AG04449 (cell line): ENCODE results near the gene ACAT2.
A peak's percentile ranks its signal among the peaks of the same experiment; 100 is the strongest.

ENCODE experiments used
- CTCF ChIA-PET: fragments of 350-600 bp; formaldehyde crosslinking; extraction: SDS; loops from one replicate; lab custom pipeline; 2021; ENCODE audit warnings: antibody characterized with exemption; lab: Yijun Ruan, JAX
- POLR2A ChIA-PET: fragments of 400-600, 350-600 bp; formaldehyde crosslinking; extraction: SDS; loops from one replicate; lab custom pipeline; 2020; ENCODE audit warnings: antibody characterized with exemption, inconsistent platforms; lab: Yijun Ruan, JAX
- DNase-seq: peaks from one replicate; pipeline ENCODE4 v3.0.0-alpha.2; 2010; ENCODE audit warnings: low read depth, low spot score
- H3K4me3 ChIP-seq: 2 replicates; pipeline ENCODE4 v1.5.1; 2011; ENCODE audit warnings: low read depth, mild to moderate bottlenecking, control low read depth, low read length
- CTCF ChIP-seq: IDR thresholded peaks from one replicate; pipeline ENCODE4 v1.5.1; 2011; ENCODE audit warnings: mild to moderate bottlenecking, moderate library complexity, low read length, control low read depth, inconsistent platforms; ENCODE audit not compliant: insufficient read depth; ENCODE audit errors: missing control alignments

ACAT2 gene

GRCh38 chr6:159760602-159761057 is 1.2 kb upstream of the ACAT2 start:
- ChIA-PET POLR2A (interaction anchor here (0.6 to 2.3 kb wide), 5 partner anchors 12 to 80 kb away, joined by 3 to 15 read pairs (median 3); partner anchors contain the start of genes TCP1 and WTAP), CTCF (interaction anchor here (1.2 to 2.7 kb wide), 2 partner anchors 14 to 69 kb away, joined by 3 to 19 read pairs; no protein-coding TSS in a partner anchor)
- H3K4me3 ChIP-seq: peak overlapping the region; percentile 56
- TF ChIP-seq CTCF: no peak
- DNase-seq: peak; percentile 51

DNA sequence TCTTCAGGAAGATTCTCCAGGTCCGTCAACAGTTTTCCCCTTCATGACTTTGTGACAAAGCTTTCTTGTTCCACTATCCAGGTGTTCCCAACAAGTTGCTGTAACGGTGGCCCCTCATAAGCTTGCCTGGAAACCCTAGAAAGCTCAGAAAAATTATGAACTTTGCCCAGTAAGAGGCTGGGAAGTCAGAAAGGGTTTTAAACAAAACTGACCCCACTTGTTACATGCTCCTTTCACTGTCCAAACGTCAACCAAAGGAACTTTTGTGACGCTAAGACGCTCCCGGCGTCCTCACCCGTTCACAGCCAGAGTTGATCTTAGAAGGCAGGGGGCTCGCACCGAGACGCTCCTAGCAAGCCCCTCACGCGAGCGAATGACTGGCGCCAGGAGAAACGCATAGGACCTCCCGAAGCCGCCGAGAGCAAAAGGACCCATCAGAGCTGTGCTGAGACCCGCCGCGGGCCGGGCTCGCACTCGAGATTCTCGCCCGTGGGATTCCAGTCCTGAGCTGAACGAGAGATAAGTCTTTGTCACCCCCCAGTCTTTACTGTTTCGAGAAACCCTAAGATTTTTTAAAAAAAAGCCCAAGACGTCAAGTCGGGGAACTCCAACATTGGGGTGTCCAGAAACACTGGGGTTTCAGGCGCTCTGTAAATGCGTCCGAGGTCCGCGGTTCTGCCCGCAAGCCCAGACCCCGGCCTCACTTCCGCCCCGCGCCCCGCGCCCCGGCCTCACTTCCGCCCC is 544 bp upstream of the ACAT2 start:
- no peak for TF ChIP-seq CTCF
- CTCF ChIA-PET: interaction anchor here (1.2 to 2.7 kb wide), 2 partner anchors 14 to 70 kb away, joined by 3 to 19 read pairs; no protein-coding TSS in a partner anchor
- peak overlapping the region; percentile 56 for H3K4me3 ChIP-seq
- POLR2A ChIA-PET: interaction anchor here (0.9 to 2.3 kb wide), 5 partner anchors 11 to 69 kb away, joined by 3 to 15 read pairs (median 4); partner anchors contain the start of genes SOD2, TCP1 and WTAP
- no peak for DNase-seq

GRCh38 chr6:159762681-159763293 is 942 bp downstream of the ACAT2 start:
- no peak for TF ChIP-seq CTCF
- H3K4me3 ChIP-seq: peak overlapping the region; percentile 92
- CTCF ChIA-PET: interaction anchor here (0.9 to 1.9 kb wide), 2 partner anchors 42 to 71 kb away, joined by 3 to 6 read pairs; no protein-coding TSS in a partner anchor
- no peak for DNase-seq
- POLR2A ChIA-PET: no interaction called here

GRCh38 chr6:159766906-159767305 is 5.1 kb downstream of the ACAT2 start:
- H3K4me3 ChIP-seq: no peak overlapping the region
- no peak for TF ChIP-seq CTCF
- ChIA-PET CTCF (no interaction called here), POLR2A (no interaction called here)
- no peak for DNase-seq

DNA sequence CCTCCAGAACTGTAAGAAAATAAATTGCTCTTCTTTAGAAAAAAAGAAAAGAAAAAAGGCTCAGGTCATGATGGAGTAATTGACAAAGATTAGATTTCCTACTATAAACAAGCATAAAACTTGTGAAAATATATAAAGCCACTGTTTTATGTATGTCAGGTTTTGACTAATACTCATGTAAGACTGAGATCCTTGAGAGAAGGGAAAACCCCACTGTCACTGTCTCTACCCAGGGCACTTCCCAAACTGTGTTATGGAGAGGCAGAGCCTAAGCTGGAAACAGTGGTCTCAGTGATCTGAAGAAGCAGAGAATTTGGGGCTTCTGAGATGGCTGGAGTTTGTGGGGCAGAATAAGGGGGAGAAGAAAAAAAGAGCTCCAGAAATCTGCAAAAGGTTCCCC is 7.6 kb downstream of the ACAT2 start:
- H3K4me3 ChIP-seq: no peak overlapping the region
- POLR2A ChIA-PET: no interaction called here
- CTCF ChIA-PET: interaction anchor here (2.2 kb wide), 1 partner anchor 78 kb away, joined by 5 read pairs; no protein-coding TSS in a partner anchor
- DNase-seq: no peak
- TF ChIP-seq CTCF: no peak
